GM23338 (cell line): ENCODE measurements around the gene RAB7B. TPM values are rescaled to one million over a fixed set of nuclear protein-coding genes. Genes with fewer than 3 reads are reported as not detected.

Experiments
- ATAC-seq: fragments of 200-7000 bp; cut with Tn5 transposase; 3 replicates; pipeline ENCODE4 v1.9.1; 2020
- DNase-seq: peaks from one replicate; pipeline ENCODE4 v3.0.0-alpha.2; 2015; ENCODE audit warnings: low spot score
- H2AFZ ChIP-seq: fragments of 200-600 bp; sonication (generic); 2 replicates; pipeline ENCODE4 v1.8.0; 2016; ENCODE audit warnings: antibody characterized with exemption, mild to moderate bottlenecking, moderate library complexity
- H3F3A ChIP-seq: fragments of 200-600 bp; sonication (generic); replicated peaks from 2 replicates; pipeline ENCODE4 v1.8.0; 2017; ENCODE audit warnings: antibody characterized with exemption, mixed run types, low read depth
- H3K27ac ChIP-seq: fragments of 200-600 bp; sonication (generic); 2 replicates; pipeline ENCODE4 v1.6.1; 2016; ENCODE audit warnings: low read depth
- H3K27me3 ChIP-seq: fragments of 200-600 bp; sonication (generic); 2 replicates; pipeline ENCODE4 v1.8.0; 2016; ENCODE audit warnings: mild to moderate bottlenecking, mixed run types, moderate library complexity; ENCODE audit not compliant: insufficient read depth
- H3K36me3 ChIP-seq: fragments of 200-600 bp; sonication (generic); 2 replicates; pipeline ENCODE4 v1.8.0; 2016; ENCODE audit warnings: mild to moderate bottlenecking; ENCODE audit not compliant: insufficient read depth
- H3K4me1 ChIP-seq: fragments of 200-600 bp; sonication (generic); 2 replicates; pipeline ENCODE4 v1.8.0; 2016; ENCODE audit warnings: mild to moderate bottlenecking, moderate library complexity; ENCODE audit not compliant: insufficient read depth
- H3K4me2 ChIP-seq: fragments of 200-600 bp; sonication (generic); 2 replicates; pipeline ENCODE4 v1.7.1; 2017; ENCODE audit warnings: mixed run types
- H3K4me3 ChIP-seq: fragments of 200-600 bp; sonication (generic); 2 replicates; pipeline ENCODE4 v1.6.1; 2016; ENCODE audit warnings: mixed run types
- H3K79me2 ChIP-seq: fragments of 200-600 bp; sonication (generic); replicated peaks from 2 replicates; pipeline ENCODE4 v1.8.0; 2017; ENCODE audit warnings: mild to moderate bottlenecking; ENCODE audit not compliant: insufficient read depth
- H3K9me2 ChIP-seq: fragments of 200-600 bp; sonication (generic); 2 replicates; pipeline ENCODE4 v1.8.0; 2017; ENCODE audit not compliant: insufficient read depth
- H4K20me1 ChIP-seq: fragments of 200-600 bp; sonication (generic); replicated peaks from 2 replicates; pipeline ENCODE4 v1.8.0; 2017; ENCODE audit warnings: mild to moderate bottlenecking; ENCODE audit not compliant: insufficient read depth
- H3K27ac Mint-ChIP-seq: 2 replicates; pipeline ENCODE4 v1.8.0; 2020; ENCODE audit warnings: inconsistent platforms, mild to moderate bottlenecking, moderate library complexity, mixed read lengths
- H3K27me3 Mint-ChIP-seq: 3 replicates; pipeline ENCODE4 v1.8.0; 2022; ENCODE audit warnings: low read depth, mild to moderate bottlenecking, moderate library complexity, mixed read lengths, inconsistent platforms; ENCODE audit not compliant: insufficient read depth, poor library complexity
- H3K36me3 Mint-ChIP-seq: 3 replicates; pipeline ENCODE4 v1.8.0; 2021; ENCODE audit warnings: low read depth, mild to moderate bottlenecking, inconsistent platforms, moderate library complexity, mixed read lengths
- H3K4me1 Mint-ChIP-seq: 3 replicates; pipeline ENCODE4 v1.8.0; 2020; ENCODE audit warnings: mild to moderate bottlenecking, inconsistent platforms, mixed read lengths
- H3K4me3 Mint-ChIP-seq: 3 replicates; pipeline ENCODE4 v1.8.0; 2021; ENCODE audit warnings: moderate library complexity, mild to moderate bottlenecking, inconsistent platforms, mixed read lengths
- H3K9me3 Mint-ChIP-seq: 3 replicates; pipeline ENCODE4 v1.8.0; 2020; ENCODE audit warnings: moderate library complexity, mild to moderate bottlenecking, inconsistent platforms, mixed read lengths
- CREB1 ChIP-seq: fragments of 250-450 bp; sonication (Bioruptor Pico); IDR thresholded peaks from 2 replicates; pipeline ENCODE4 v1.5.0; 2020; ENCODE audit warnings: low read depth, mild to moderate bottlenecking, moderate library complexity
- CTCF ChIP-seq, 2 experiments: fragments of 200-600 bp in 1 of 2; sonication (generic) in 1 of 2; conservative IDR thresholded peaks; 2 replicates each; pipeline versions ENCODE4 v1.5.1 to v1.6.1; 2016 to 2017; ENCODE audit warnings: antibody characterized with exemption in 2 of 2, low read depth in 2 of 2, mild to moderate bottlenecking in 2 of 2, moderate library complexity in 1 of 2
- ETS1 ChIP-seq: IDR thresholded peaks from 2 replicates; pipeline ENCODE4 v1.6.1; 2016; ENCODE audit warnings: antibody characterized with exemption
- EZH2 ChIP-seq: fragments of 200-600 bp; sonication (generic); IDR thresholded peaks from one replicate; pipeline ENCODE4 v1.8.0; 2017; ENCODE audit warnings: antibody characterized with exemption, mild to moderate bottlenecking, low read depth; ENCODE audit not compliant: unreplicated experiment
- EZH2phosphoT487 ChIP-seq: fragments of 200-600 bp; sonication (generic); IDR thresholded peaks from one replicate; pipeline ENCODE4 v1.8.1; 2018; ENCODE audit warnings: antibody characterized with exemption; ENCODE audit not compliant: unreplicated experiment
- JUNB ChIP-seq: IDR thresholded peaks from one replicate; pipeline ENCODE4 v1.6.1; 2016; ENCODE audit warnings: antibody characterized with exemption; ENCODE audit not compliant: unreplicated experiment
- NANOG ChIP-seq: IDR thresholded peaks from 2 replicates; pipeline ENCODE4 v1.6.1; 2016; ENCODE audit warnings: antibody characterized with exemption, borderline replicate concordance
- POLR2AphosphoS5 ChIP-seq: IDR thresholded peaks from 2 replicates; pipeline ENCODE4 v1.6.1; 2016; ENCODE audit warnings: antibody characterized with exemption, low read depth
- REST ChIP-seq: IDR thresholded peaks from one replicate; pipeline ENCODE4 v1.6.1; 2018; ENCODE audit warnings: antibody characterized with exemption; ENCODE audit not compliant: unreplicated experiment
- STAT1 ChIP-seq: IDR thresholded peaks from one replicate; pipeline ENCODE4 v1.6.1; 2016; ENCODE audit warnings: antibody characterized with exemption; ENCODE audit not compliant: unreplicated experiment
- ZNF114 ChIP-seq: fragments of 250-450 bp; sonication (Bioruptor Pico); IDR thresholded peaks from 2 replicates; pipeline ENCODE4 v1.5.0; 2020; ENCODE audit warnings: mild to moderate bottlenecking, moderate library complexity
- ZNF331 ChIP-seq: fragments of 250-450 bp; sonication (Bioruptor Pico); IDR thresholded peaks from 2 replicates; pipeline ENCODE4 v1.5.0; 2020; ENCODE audit warnings: low read depth, mild to moderate bottlenecking, moderate library complexity
- polyA plus RNA-seq: library from polyadenylated mRNA; unstranded; fragments of >200 nt; fragmentation: Nextera tagmentation; extraction: Ambion mirVana; gene quantifications from 2 replicates; pipeline ENCODE4 v1.2.1, GENCODE V29; 2016
- total RNA-seq: library from RNA; depleted of rRNA; stranded (reverse); fragments of >200 nt; shearing (Covaris generic); gene quantifications from 2 replicates; pipeline ENCODE4 v1.2.3, GENCODE V29; 2014

RAB7B gene
- total and polyA plus RNA-seq, 2 experiments from 2014 or later = not detected

- Histone ChIP-seq H2AFZ (no peak overlapping the region), H3K79me2 (no peaks in the 10 kb centered on the region), H3K36me3 (no peaks in the 10 kb centered on the region), H3F3A (no peaks in the 10 kb centered on the region), H4K20me1 (no peaks in the 10 kb centered on the region), H3K9me2 (no peaks in the 10 kb centered on the region), H3K4me3 (no peak overlapping the region), H3K4me1 (no peaks in the 10 kb centered on the region), H3K27me3 (no peaks in the 10 kb centered on the region), H3K4me2 (no peak overlapping the region), H3K27ac (no peak overlapping the region)
- ATAC-seq (no peak), DNase-seq (no peak)
- TF ChIP-seq POLR2AphosphoS5 (no peak), NANOG (no peak)
- Mint-ChIP-seq H3K27ac (no peak overlapping the region), H3K4me3 (no peak overlapping the region), H3K4me1 (peaks cover 11% of the 10 kb centered on the region; the same call in 2 of the 3 replicates), H3K9me3 (no peaks in the 10 kb centered on the region), H3K36me3 (no peaks in the 10 kb centered on the region), H3K27me3 (peaks cover 5% of the 10 kb centered on the region)
These were observed 39.6 kb downstream of the RAB7B start for GRCh38 chr1:205963352-205964155.

GRCh38 chr1:205962821-205963221 lies 40.4 kb downstream of the RAB7B start:
- Mint-ChIP-seq H3K4me3 (no peak overlapping the region), H3K27me3 (peaks cover 5% of the 10 kb centered on the region), H3K9me3 (no peaks in the 10 kb centered on the region), H3K27ac (no peak overlapping the region), H3K4me1 (peaks cover 11% of the 10 kb centered on the region; the same call in 2 of the 3 replicates), H3K36me3 (no peaks in the 10 kb centered on the region)
- no peaks in the 10 kb centered on the region for H4K20me1 ChIP-seq
- no peak overlapping the region for H3K27ac ChIP-seq
- no peaks in the 10 kb centered on the region for H3K79me2 ChIP-seq
- ATAC-seq = no peak
- no peak overlapping the region for H3K4me2 ChIP-seq
- DNase-seq = no peak
- no peaks in the 10 kb centered on the region for H3K9me2 ChIP-seq
- H3F3A ChIP-seq = no peaks in the 10 kb centered on the region
- no peaks in the 10 kb centered on the region for H3K27me3 ChIP-seq
- no peak overlapping the region for H2AFZ ChIP-seq
- H3K36me3 ChIP-seq = no peaks in the 10 kb centered on the region
- no peak overlapping the region for H3K4me3 ChIP-seq
- no peaks in the 10 kb centered on the region for H3K4me1 ChIP-seq
- no peak for TF ChIP-seq ZNF114
- TF ChIP-seq REST = no peak
- no peak for TF ChIP-seq ZNF331 (CRISPR knock-in tag)
- TF ChIP-seq CTCF (conservative IDR thresholded peaks at IDR 0.05; ENCODE audit: low read depth in 2 of 2) = no peak
- TF ChIP-seq ETS1 = no peak
- no peak for TF ChIP-seq NANOG
- TF ChIP-seq EZH2 = no peak
- no peak for TF ChIP-seq CREB1
- no peak for TF ChIP-seq STAT1
- no peak for TF ChIP-seq POLR2AphosphoS5
- no peak for TF ChIP-seq JUNB
- TF ChIP-seq EZH2phosphoT487 = no peak
